SK-N-SH treated with all-trans-retinoic acid at 6 μM for 48 hours (cell line): ENCODE results near the gene IMPG2.

Source experiments
- ATAC-seq: fragments of 200-7000 bp; cut with Tn5 transposase; 3 replicates; pipeline ENCODE4 v1.9.1; 2020; ENCODE audit warnings: mild to moderate bottlenecking, moderate library complexity
- ARNTL ChIP-seq: fragments of 450-650 bp; formaldehyde crosslinking; IDR thresholded peaks from 2 replicates; pipeline ENCODE4 v1.5.0; 2020; ENCODE audit warnings: low read depth, mild to moderate bottlenecking, moderate library complexity, borderline replicate concordance
- BACH2 ChIP-seq: fragments of 250-450 bp; sonication (Bioruptor Pico); IDR thresholded peaks from 2 replicates; pipeline ENCODE4 v1.9.0; 2021; ENCODE audit warnings: mild to moderate bottlenecking, borderline replicate concordance
- CREB5 ChIP-seq: fragments of 250-450 bp; sonication (Bioruptor Pico); IDR thresholded peaks from 2 replicates; pipeline ENCODE4 v1.5.1; 2020; ENCODE audit warnings: low read depth, mild to moderate bottlenecking, moderate library complexity
- CSDC2 ChIP-seq: fragments of 250-450 bp; sonication (Bioruptor Pico); IDR thresholded peaks from 2 replicates; pipeline ENCODE4 v1.5.0; 2020; ENCODE audit warnings: mild to moderate bottlenecking, moderate library complexity
- ESRRG ChIP-seq: fragments of 250-450 bp; sonication (Bioruptor Pico); IDR thresholded peaks from 2 replicates; pipeline ENCODE4 v1.6.1; 2021; ENCODE audit warnings: mild to moderate bottlenecking
- GLIS3 ChIP-seq: fragments of 250-450 bp; sonication (Bioruptor Pico); IDR thresholded peaks from 2 replicates; pipeline ENCODE4 v1.5.0; 2020; ENCODE audit warnings: mild to moderate bottlenecking, moderate library complexity
- ISL1 ChIP-seq: fragments of 250-450 bp; sonication (Bioruptor Pico); IDR thresholded peaks from 2 replicates; pipeline ENCODE4 v2.1.2; 2022; ENCODE audit warnings: mild to moderate bottlenecking, moderate library complexity
- OSR1 ChIP-seq: fragments of 250-450 bp; sonication (Bioruptor Pico); IDR thresholded peaks from 2 replicates; pipeline ENCODE4 v1.8.0; 2022; ENCODE audit warnings: moderate library complexity, mild to moderate bottlenecking, inconsistent platforms
- PPARA ChIP-seq: fragments of 250-450 bp; sonication (Bioruptor Pico); IDR thresholded peaks from 2 replicates; pipeline ENCODE4 v1.5.0; 2020; ENCODE audit warnings: mild to moderate bottlenecking, borderline replicate concordance
- RARB ChIP-seq: fragments of 250-450 bp; sonication (Bioruptor Pico); IDR thresholded peaks from 2 replicates; pipeline ENCODE4 v1.8.0; 2021; ENCODE audit warnings: mild to moderate bottlenecking, moderate library complexity
- SNAI2 ChIP-seq: fragments of 250-450 bp; sonication (Bioruptor Pico); IDR thresholded peaks from 2 replicates; pipeline ENCODE4 v1.5.0; 2020; ENCODE audit warnings: mild to moderate bottlenecking, moderate library complexity
- TCF4 ChIP-seq: fragments of 250-450 bp; sonication (Bioruptor Pico); IDR thresholded peaks from 2 replicates; pipeline ENCODE4 v1.8.0; 2021; ENCODE audit warnings: mild to moderate bottlenecking, moderate library complexity, borderline replicate concordance
- TOX ChIP-seq: fragments of 250-450 bp; sonication (Bioruptor Pico); IDR thresholded peaks from 2 replicates; pipeline ENCODE4 v1.8.0; 2021; ENCODE audit warnings: mild to moderate bottlenecking, moderate library complexity, borderline replicate concordance
- TSHZ2 ChIP-seq: fragments of 250-450 bp; sonication (Bioruptor Pico); IDR thresholded peaks from 2 replicates; pipeline ENCODE4 v1.5.0; 2020; ENCODE audit warnings: mild to moderate bottlenecking, moderate library complexity
- ZC3H10 ChIP-seq: fragments of 250-450 bp; sonication (Bioruptor Pico); IDR thresholded peaks from 2 replicates; pipeline ENCODE4 v1.5.1; 2021; ENCODE audit warnings: mild to moderate bottlenecking, moderate library complexity
- ZFP3 ChIP-seq: fragments of 250-450 bp; sonication (Bioruptor Pico); IDR thresholded peaks from 2 replicates; pipeline ENCODE4 v1.5.0; 2020; ENCODE audit warnings: mild to moderate bottlenecking, moderate library complexity
- ZFP30 ChIP-seq: fragments of 450-650 bp; formaldehyde crosslinking; IDR thresholded peaks from 2 replicates; pipeline ENCODE4 v1.5.0; 2022; ENCODE audit warnings: mild to moderate bottlenecking, moderate library complexity
- ZNF565 ChIP-seq: fragments of 450-650 bp; formaldehyde crosslinking; conservative IDR thresholded peaks from 2 replicates; pipeline ENCODE4 v1.5.0; 2020; ENCODE audit warnings: low read depth, mild to moderate bottlenecking, moderate library complexity
- ZNF70 ChIP-seq: fragments of 450-650 bp; formaldehyde crosslinking; IDR thresholded peaks from 2 replicates; pipeline ENCODE4 v1.5.0; 2020; ENCODE audit warnings: mild to moderate bottlenecking, moderate library complexity

IMPG2 gene

GRCh38 chr3:101189796-101190195, 130.6 kb downstream of the IMPG2 start:
- ATAC-seq = no peak

GRCh38 chr3:101189176-101189575, 131.2 kb downstream of the IMPG2 start:
- TF ChIP-seq ZNF565 (no peak), ISL1 (CRISPR knock-in tag) (no peak), GLIS3 (CRISPR knock-in tag) (no peak), OSR1 (CRISPR knock-in tag) (no peak), CREB5 (CRISPR knock-in tag) (no peak), BACH2 (CRISPR knock-in tag) (no peak), ESRRG (no peak), RARB (no peak), CSDC2 (CRISPR knock-in tag) (no peak), ARNTL (CRISPR knock-in tag) (no peak), ZFP30 (no peak), TOX (no peak), TCF4 (CRISPR knock-in tag) (no peak), ZC3H10 (no peak), SNAI2 (no peak), ZFP3 (no peak), PPARA (CRISPR knock-in tag) (no peak)
- ATAC-seq = no peak

More at GRCh38 chr3:101189796-101190195, 130.6 kb downstream of the IMPG2 start:
- TF ChIP-seq OSR1 (CRISPR knock-in tag) (no peak), TOX (no peak), ESRRG (no peak)

- ATAC-seq = no peak
- no peak for TF ChIP-seq ZC3H10
Observed at GRCh38 chr3:101185341-101185740, 135.0 kb downstream of the IMPG2 start.

- peak; percentile 39; the same call in 1 of the 2 replicates for TF ChIP-seq ISL1 (CRISPR knock-in tag)
- TF ChIP-seq RARB = no peak
- peak; percentile 49; the same call in 1 of the 2 replicates for TF ChIP-seq TSHZ2
- peak; percentile 64; the same call in 1 of the 2 replicates for TF ChIP-seq TCF4 (CRISPR knock-in tag)
- no peak for TF ChIP-seq ZC3H10
- no peak for TF ChIP-seq ZNF70 (CRISPR knock-in tag)
- peak; percentile 93 for ATAC-seq
Observed at GRCh38 chr3:101184111-101184510, 136.3 kb downstream of the IMPG2 start.

- no peak for ATAC-seq
- TF ChIP-seq ZFP3 (no peak), TSHZ2 (no peak), PPARA (CRISPR knock-in tag) (no peak), CREB5 (CRISPR knock-in tag) (no peak), ZC3H10 (no peak)
Observed at GRCh38 chr3:101183151-101183550, 137.2 kb downstream of the IMPG2 start.
